ACHN (cell line): ENCODE data around the gene TP53I13.
"Not testable (repeated sequence)": the region's sequence is repeated elsewhere in the genome, so short reads cannot be mapped to it uniquely, and the experiment has no call there.

Experiments
- DNase-seq: peaks from one replicate; pipeline ENCODE4 v3.0.0-alpha.2; 2015
- in situ Hi-C: cut with HindIII; loops from 2 replicates; pipeline ENCODE4 v1.10.0; 2017; ENCODE audit warnings: low sequenced_read_pairs, low pct_ligation_motif_present, low pct_unique_long_range_greater_than_20kb

Gene TP53I13, protein sequence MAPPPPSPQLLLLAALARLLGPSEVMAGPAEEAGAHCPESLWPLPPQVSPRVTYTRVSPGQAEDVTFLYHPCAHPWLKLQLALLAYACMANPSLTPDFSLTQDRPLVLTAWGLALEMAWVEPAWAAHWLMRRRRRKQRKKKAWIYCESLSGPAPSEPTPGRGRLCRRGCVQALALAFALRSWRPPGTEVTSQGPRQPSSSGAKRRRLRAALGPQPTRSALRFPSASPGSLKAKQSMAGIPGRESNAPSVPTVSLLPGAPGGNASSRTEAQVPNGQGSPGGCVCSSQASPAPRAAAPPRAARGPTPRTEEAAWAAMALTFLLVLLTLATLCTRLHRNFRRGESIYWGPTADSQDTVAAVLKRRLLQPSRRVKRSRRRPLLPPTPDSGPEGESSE

DNA sequence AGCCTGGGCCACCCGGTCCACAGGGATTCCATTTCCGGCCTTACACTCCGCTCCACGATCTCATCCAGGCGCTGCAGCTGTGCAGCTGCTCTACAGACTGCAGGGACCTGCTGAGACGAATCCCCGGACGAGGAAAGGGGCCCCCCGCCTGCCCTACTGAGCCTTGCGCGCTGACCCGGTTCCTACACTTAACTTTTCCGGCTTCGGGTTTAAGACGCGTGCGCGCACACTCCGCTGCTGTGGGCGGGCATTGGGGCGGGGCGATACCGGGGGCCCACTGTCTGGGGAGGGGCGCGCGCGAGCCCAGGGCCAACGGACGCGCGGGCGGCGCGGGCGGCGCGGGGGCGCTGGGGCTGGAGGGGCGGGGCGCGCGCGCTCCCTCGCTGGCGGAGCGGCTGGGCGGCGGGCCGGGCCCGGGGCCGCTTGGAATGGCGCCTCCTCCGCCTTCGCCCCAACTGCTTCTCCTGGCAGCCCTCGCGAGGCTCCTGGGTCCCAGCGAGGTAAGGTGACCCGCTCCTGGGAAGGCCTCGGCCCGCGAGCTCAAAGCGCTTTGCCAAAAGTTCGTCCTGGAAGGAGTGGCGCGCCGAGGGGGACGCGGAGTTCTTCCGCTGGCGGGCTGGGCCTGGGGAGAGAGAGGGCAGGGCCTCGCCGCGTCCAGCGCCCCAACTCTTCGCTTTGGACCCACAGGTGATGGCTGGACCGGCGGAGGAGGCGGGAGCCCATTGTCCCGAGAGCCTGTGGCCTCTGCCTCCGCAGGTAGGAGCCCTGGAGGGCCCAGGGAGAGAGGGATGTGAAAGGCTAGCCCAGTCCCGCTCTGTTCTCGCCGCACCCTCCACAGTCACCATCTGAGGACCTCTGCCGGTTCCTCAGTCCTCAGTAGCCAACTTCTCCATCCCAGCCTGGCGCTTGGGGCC is at the start of gene TP53I13:
TSS of gene TP53I13 (plus strand) at position 371 of the 914 bp plus-strand sequence. CDS start at position 429, 58 bp downstream.
- in situ Hi-C loops, result no loop called here
- peak; percentile 89 for DNase-seq

DNA sequence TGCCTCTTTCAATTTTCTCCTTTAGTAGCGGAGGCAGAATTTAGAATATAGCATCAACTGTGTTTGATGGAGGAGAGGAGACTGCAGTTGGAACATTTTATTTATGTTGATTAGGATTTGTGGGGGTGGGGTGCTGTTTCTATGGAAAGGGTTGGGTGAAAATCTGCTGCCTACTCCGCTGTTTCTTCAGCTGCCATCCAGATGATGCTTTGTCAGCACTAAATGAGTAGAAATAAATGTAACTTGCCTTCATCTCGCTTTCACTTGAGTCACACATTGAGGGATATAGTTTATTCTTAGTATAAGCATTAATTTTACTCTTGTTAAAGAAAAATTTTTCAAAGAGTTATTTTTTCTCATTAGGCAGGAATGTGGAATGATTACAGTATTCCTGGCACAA is 43.8 kb upstream of the TP53I13 start:
- in situ Hi-C loops, result no loop called here
- no peak for DNase-seq

DNA sequence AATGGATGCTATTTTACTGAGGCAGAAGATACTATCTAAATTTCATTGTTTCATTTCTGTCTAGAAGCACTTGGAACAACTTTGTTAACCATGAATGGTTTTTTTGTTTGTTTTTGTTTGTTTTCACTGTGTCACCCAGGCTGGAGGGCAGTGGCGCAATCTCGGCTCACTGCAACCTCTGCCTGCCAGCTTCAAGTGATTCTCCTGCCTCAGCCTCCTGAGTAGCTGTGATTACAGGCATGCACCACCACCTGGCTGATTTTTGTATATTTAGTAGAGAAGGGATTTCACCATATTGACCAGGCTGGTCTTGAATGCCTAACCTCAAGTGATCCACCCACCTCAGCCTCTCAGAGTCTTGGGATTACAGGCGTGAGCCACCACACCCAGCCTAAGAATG is 42.2 kb upstream of the TP53I13 start:
- DNase-seq, result no peak
- in situ Hi-C loops, result no loop called here

DNA sequence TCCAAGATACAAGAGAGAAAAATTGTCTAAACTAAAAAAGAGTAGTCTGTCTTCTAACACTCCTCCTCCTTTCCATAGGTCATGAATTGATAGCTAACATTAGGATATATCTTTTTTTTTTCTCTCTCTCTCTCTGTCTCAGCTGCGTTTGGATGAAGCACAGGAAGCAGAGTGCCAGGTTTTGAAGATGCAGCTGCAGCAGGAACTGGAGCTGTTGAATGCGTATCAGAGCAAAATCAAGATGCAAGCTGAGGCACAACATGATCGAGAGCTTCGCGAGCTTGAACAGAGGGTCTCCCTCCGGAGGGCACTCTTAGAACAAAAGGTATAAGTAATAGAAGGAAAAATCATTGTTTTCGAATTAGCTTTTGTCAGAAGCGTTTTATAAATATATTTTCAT is 34.5 kb upstream of the TP53I13 start:
- in situ Hi-C loops, result no loop called here
- no peak for DNase-seq

DNA sequence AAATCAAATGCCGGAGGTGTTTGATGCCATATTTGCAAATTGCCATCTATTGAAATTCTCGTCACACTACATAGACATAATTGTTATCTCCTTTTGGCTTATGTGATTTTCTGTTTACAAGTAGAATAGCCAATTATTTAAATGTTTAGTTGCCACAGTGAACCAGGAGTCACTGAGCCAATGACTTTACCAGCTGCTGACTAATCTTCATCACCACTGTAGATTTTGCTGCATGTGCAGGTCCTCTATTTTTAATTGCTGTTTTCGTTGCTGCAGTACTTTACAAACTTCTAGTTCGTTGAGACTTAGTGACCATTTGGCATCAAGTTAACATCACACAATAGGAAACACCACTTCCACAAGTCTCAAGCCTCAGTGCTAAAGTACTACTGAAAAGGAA is 24.4 kb upstream of the TP53I13 start:
- in situ Hi-C loops, result no loop called here
- DNase-seq, result no peak

DNA sequence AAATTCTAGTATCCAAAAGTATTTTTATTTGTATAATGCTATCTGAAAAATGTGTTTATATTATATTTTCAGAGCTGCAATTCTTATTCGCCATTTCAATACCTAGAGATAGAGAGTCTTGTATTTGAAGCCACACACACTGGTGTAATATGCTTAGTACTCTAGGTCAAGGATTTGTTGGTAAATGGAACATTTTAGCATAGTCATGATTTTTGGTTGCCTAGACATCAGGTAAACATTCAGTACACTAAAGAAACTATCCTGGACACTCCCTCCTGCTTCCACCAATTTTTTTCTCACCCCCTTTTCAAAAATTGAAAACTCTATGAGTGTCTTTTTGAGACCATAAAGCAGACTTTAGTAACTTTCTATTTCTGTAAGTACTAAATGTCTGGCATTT is 22.4 kb upstream of the TP53I13 start:
- DNase-seq, result no peak
- in situ Hi-C loops, result no loop called here

DNA sequence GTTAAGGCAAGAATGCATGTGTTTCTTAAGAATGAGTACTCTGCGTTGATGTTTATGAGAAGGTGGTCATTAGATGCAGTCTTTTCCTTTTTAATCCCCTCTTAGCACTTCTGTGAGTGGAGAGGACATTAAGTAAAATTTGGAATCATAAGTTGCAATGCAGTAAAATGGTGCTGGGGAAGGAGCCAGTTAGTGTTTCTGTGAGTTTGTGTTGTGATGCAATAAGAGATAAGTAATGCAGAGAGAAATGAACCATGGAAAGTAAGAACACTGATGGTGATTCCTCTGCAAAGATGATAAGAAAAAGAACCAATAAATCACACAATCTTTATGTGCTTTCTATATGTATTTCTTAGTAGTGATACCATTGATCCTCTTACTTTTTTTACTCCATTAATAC is 21.7 kb upstream of the TP53I13 start:
- in situ Hi-C loops, result no loop called here

DNA sequence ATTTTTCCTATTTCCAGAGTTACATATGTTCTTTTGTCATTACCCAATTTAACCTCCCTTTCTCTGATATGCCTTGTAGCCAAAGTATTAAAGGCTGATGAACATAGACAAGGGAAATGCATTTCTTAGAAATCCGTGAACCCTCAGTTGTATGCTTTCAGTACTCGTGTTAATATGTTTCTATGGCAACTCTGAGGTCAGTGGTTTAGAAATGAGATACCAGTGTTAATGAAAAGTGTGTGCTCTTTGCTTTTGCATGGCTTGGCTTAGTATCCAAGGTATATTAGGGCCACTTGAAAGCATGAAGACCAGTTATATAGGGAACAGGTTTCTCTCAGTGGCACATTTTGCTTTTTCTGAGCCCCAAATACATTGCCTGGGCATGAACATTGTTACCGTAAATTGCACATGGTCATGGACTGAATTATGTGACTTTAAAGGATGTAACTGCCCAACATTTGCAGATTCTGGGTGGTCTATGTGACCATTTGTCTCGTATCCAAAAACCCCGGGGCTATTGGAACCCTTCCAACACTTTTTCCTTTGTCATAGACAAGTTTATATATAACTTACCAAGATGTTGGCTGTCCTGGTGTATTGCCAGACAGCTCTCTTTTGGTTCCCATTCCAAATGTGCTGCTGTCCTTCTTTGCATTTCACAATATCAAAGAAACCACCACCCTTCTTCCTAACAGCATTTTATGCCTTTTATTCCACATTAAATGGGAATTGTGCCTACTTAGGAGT is 19.2 kb upstream of the TP53I13 start:
- in situ Hi-C loops, result no loop called here
- DNase-seq, result no peak

More for the DNA sequence above, 21.7 kb upstream of the TP53I13 start:
- no peak for DNase-seq

DNA sequence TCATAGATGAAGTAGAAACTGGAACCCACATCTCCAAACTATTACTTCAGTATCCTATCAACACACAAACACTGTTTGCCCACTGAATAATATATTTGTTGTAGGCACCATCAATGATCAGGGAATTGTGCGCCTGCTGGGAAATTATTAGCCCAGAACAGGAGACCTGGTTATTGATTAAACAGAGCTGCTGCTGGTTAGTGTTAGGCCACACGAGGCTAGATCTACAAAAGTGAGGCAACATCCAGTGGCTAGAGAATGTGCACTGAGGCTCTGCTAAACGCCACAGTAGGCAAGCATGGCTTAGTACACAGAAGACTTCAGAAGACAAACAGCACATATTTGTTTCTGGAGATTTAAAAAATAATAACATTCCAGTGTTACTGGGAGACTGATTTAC is 12.7 kb upstream of the TP53I13 start:
- DNase-seq, result peak; percentile 86
- in situ Hi-C loops, result no loop called here

DNA sequence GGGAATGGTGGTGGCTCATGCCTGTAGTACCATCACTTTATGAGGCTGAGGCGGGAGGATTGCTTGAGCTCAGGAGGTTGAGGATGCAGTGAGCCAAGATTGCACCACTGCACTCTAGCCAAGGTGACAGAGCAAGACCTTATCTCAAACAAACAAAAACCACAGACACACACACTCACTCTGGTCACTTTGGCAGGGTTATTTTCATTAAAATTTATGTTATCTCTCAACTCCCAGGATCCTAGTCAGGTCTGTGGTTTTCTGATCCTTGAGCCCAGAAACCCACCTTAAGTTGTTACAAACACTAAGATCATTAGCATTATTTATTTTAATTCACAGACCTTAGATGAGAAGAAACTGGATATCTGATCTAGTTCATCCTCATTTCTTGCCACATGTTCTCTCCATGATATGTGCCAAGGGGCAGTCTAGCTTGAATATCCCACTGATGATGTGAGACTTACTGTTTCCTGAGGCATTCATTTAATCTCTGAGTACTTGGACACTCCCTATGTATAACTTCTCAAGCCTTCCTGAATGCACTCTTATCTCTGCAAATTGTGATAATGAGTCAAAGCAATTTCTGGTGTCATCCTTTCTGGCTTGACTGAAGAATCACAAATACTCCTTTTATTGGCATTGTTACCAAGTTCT is 11.3 kb upstream of the TP53I13 start:
- in situ Hi-C loops, result no loop called here
- DNase-seq, result no peak

DNA sequence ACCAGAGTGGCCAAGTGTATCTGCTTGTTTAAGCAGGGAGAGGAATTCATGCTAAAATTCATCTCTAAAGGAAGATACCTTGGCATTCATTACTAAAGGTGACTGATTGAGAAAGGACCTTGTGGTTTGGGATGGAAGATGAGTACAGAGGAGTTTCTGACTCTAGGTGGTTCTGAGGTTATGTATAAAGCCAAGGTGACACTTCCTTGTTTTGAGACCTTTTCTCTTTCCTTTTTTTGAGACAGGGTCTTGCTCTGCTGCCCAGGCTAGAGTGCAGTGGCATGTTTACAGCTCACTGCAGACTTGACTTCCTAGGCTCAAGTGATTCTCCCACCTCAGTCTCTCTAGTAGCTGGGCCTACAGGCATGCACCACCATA is 10.8 kb upstream of the TP53I13 start:
- in situ Hi-C loops, result no loop called here
- no peak for DNase-seq

DNA sequence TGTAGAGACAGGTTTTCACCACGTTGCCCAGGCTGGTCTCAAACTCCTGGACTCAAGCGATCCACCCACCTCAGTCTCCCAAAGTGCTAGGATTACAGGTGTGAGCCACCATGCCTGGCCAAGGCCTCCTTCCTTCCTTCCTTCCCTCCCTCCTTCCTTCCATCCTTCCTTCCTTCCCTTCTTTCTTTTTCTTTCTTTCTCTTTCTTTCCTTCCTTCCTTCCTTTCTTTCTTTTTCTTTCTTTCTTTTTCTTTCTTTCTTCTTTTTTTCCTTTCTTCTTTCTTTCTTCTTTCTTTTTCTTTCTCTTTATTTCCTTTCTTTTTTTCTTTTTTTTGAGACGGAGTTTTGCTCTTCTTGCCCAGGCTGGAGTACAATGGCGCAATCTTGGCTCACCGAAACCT is 10.4 kb upstream of the TP53I13 start:
- in situ Hi-C loops, DNase-seq: not testable (repeated sequence)

DNA sequence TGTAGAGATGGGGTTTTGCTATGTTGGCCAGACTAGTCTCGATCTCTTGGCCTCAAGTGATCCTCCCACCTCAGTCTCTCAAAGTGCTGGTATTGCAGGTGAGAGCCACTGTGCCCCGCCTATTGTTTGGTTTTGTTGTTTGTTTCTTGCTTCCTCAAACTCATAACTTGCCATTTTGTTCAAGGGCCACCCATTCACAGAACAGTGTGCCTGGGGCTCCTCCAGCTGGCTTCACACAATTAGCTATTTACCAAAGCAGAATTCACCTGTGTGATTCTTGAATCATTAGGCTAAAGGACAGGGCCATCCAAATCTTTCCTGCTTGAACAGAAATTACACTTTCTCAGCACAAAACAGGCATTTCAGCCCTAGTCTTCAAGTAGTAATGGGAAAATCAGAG is 8.9 kb upstream of the TP53I13 start:
- in situ Hi-C loops, result no loop called here
- DNase-seq, result no peak

DNA sequence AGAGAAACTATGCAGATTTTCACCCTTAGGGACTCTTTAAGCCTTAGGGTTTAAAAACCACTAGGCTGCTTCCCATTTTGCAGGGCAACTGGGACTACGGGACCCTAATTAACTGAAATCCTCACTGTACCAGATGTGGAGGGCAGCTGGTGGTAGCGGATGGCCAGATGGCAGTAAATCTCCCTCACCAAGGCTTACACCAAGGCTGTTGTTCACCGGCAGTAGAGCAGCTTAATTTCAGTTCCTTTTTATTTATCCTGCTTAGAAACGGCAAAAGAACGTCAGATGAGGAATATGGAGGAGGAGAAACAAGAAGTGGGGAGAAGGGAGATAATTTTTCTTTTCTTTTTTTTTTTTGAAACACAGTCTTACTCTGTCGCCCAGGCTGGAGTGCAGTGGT is 8.2 kb upstream of the TP53I13 start:
- in situ Hi-C loops, result no loop called here
- no peak for DNase-seq

DNA sequence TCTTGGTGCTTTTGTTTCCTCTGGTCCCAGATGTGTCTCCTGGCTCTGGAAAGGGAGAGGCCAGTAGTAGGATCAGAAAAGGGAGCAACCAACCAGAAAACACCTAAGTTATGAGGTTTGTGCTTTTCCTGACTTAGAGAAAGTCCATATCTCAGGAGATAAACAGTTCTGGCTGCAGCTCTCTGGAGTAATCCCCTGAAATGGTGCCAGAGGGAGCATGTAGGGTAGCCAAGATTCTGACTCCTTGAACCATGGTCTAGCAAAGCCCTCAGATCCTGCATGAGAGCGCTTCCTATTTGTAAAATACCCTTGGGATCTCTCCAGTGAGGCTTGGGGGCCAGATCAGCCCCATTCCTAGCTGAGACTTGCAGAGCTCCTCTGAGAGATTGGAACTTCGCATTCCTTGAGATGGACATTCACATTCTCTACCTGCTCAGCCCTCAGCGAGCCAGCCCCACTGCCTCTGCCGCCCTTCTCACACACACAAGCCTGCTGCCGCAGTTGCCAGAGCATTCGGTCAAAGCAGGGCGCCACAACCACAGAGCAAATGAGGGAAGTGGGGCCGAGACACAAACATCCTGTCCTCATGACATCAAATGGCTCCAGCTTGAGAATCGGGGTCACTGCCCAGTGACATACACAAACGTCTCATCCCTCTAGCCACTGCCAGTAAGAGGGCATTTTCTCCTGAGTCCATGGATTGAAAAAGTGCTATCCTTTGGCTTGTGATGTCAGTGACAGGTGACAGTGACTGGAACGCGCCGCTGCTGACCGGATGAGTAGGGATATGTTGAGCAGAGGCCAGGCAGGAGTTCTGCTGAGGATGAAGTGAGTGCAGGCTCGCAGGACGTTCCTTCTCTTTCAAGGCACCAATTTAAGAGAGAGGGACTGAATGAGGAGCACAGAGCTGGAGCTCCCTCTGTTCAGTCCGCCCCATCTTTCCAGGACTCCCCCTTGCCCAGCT is 6.7 kb upstream of the TP53I13 start:
- DNase-seq, result no peak
- in situ Hi-C loops, result no loop called here

DNA sequence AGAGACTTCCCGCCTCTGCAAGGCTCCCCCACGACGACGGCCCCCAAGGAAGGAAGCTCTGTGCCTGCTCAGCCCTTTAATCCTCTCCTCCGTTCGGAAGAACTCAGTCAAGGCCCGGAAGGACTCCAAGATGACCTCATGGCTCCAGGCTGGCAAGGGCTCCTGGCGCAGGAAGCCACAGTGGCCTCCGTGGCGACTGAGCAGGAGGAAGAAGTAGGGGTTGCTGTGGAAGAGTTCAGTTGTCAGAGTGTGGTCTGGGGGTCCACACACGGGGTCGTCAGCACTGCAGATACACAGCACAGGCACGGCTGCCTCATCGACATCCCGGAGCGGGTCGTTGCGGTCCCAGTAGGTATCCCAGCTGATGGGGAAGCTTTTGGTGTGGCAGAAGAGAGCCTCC is 5.9 kb upstream of the TP53I13 start:
- in situ Hi-C loops, result no loop called here
- no peak for DNase-seq

DNA sequence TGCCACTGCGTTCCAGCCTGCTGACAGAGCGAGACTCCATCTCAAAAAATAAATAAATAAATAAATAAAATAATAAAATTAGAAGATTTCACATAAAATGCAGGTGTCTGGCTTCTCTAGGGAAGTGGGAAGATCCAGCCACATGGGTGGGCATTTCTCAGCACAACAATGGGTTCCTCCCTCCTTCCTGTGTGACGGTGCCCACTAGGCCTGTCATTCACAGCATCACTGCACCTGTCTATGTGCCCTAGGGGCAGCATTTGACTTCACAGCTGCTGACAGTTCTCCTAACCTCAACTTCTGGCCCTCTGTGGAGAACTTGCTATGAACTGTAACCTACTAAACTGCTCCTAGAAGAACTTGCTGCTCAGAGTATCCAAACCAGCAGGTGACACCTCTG is 4.7 kb upstream of the TP53I13 start:
- in situ Hi-C loops, result no loop called here

More for the DNA sequence above, 4.7 kb upstream of the TP53I13 start:
- no peak for DNase-seq
